HG02970 (cell line): ENCODE data around the gene TRIM17.
A peak's percentile ranks its signal among the peaks of the same experiment; 100 is the strongest.

Experiments used
- ATAC-seq: cut with Tn5 transposase; IDR thresholded peaks from one replicate; pipeline ENCODE4 v1.9.1; 2021; ENCODE audit warnings: mild to moderate bottlenecking, moderate library complexity, moderate number of reproducible peaks; ENCODE audit not compliant: unreplicated experiment, low FRiP score

TRIM17 gene

DNA sequence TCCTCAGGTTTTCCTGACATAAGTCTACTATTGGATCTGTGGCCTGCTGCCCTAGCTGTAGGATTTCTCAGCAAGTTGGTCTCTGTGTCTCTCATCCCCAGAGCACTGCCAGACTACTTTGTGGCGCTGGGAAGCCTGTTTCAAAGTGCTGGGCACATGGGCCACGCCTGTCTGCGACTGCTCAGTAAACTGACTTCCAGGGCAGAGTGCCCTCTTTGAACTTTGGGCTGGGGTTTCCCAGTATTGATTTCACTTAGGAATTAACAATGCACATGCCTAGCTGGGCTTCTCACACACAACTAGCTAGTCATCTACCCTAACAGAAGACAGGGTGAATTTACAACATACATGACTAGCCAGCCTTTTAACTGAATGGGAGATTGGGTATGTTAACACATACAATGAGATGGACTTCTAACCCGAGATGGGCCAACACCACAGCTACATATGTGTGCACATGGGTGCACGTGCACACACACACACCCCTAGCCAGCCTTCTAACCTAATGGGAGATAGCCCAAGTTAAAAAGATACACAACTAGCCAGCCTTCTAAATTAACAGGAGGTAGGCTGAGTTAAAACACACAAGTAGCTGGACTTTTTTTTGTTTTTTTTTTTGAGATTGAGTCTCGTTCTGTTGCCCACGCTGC is 6.9 kb upstream of the TRIM17 start:
- ATAC-seq: no peak

DNA sequence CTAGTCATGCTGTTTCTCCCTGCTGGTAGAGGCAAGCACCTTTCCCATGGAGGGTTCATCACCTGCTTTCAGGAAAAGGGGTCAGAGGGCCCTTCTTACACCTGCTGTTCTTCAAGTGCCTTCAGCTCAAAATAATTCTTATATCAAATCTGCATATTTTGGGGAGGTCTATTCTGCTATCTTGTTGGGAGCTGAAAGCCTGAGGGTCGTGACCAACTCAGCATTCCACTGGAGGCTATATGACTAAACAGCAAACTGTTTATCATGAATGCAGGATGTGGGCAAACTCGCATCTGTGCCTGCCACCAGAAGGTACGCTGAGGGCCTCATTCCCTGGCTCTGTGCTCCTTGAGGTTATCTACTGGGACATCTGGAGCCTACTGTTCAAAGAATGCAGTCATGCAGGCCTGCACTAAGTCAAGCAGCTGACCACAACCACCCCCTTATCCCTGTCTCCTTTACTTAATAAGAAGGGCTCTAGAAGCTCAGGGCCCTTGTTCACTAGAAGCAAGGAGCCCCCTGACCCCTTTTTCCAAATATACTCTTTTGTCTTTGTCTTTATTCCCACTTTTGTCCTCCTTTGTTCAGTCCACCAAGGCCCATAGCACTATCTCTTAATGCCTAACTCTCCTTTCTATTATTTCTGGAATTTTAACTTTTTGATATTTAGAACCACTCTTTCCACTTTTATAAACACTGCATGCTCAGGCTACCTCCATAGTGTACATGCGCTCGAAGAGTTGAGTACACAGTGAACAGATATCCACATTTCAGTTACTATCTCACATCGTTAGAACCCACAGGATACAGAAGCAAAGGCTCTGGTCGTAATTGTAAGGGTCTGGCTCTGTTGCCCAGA is 4.5 kb upstream of the TRIM17 start:
- ATAC-seq: no peak

DNA sequence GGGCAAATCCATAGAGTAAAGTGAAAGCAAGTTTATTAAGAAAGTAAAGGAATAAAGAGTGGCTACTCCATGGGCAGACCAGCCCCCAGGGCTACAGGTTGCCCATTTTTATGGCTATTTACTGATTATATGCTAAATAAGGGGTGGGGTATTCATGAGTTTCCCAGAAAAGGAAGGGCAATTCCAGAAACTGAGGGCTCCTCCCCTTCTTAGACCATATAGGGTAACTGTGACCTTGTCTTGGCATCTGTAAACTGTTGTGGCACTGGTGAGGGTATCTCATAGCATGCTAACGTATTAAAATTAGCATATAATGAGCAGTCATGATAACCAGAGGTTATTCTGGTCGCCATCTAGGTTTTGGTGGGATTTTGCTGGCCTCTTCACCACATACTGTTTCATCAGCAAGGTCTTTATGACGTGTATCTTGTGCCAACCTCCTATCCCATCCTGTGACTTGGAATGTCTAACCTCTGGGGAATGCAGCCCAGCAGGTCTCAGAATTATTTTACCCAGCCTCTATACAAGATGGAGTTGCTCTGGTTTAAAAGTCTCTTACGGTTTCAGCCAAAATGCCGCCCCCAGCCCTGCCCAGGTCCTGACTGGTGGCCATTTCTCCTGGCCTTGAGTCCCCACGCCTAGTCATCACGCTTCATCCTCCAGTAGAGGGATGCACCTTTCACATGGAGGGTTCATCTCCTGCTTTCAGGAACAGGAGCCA is 982 bp upstream of the TRIM17 start:
- no peak for ATAC-seq

DNA sequence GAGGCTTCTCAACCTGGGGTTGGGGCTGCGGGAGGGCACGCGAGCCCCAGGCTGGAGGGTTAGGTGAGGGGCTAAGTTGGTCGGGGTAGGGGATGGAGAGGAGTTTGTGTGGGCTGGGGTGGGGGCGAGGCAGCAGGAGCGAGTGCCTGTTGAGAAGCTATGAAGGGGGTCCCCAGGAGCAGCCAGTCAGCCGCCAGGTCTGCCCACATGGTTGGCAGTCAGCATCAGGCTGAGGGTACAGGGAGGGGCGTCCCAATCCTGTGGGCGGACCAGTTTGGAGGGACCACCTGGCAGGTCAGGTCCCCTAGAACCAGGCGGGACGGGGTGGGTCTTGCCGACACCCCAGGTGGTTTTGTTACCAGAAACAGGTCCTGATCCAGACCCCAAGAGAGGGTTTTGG is 400 bp upstream of the TRIM17 start:
- no peak for ATAC-seq

DNA sequence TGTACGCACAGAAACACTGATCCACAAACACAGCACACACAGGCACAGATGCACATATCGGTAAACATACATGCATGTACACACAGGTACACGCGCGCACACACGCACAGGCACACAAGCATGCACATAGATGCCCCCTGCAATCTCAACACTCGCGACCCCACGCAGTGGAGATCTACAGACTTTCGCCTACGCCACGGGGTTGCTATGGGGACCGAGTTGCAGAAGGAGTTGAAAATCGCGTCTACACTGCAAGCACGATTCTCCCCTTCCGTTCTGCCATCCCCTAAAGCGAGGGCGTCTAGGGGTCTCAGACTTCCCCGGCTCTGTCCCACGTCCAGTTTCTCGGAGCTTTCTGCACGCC is 826 bp downstream of the TRIM17 start:
- ATAC-seq: no peak

DNA sequence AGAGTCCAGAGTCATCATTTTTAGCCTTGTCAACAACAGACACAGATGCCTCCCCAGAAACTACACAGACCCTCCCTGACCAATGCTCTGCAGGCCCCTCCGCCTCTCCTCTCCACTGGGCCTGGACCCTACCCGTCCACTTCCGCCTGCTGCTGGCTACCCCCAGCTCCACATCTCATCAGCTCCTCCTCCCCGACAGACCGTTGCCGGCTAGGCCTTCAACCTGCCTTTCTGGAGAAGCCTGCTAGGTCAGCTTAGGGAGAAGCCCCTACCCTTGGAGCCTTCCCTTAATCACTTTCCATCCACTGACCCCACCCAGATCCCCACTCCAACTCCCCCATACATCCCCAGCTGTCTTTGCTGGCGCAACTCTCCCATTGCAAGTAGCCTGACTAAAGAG is 1.4 kb downstream of the TRIM17 start:
- ATAC-seq: no peak

DNA sequence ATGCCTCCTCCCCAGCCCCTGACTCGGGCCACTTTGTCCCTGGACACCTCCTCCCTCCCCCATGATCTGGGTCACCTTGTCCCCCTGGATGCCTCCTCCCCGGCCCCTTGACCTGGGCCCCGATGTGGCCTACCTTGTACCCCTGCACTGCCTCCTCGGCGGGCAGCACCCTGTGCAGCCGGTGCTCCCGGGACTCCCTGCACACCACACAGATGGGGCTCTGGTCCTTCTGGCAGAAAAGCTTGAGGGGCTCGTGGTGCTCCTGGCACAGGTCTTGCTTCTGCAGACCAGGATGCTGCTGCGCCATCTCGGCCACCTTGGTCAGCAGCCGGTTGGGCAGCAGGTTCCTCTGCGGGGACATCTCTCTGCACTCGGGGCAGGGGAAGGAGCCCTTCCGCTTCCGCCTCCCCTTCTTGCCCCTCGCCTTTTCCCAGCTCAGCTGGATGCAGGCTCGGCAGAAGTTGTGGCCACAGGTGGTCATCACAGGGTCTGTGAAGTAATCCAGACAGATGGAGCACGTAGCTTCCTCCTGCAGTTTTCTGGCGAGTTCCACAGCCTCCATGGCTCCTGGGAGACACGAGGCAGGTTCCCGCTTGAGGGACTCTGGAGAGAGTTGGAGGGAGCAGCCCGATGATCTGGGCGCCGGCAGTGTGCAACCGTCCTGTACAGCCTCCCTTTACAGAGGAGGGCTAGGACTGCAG is 2.0 kb downstream of the TRIM17 start:
- ATAC-seq: no peak

DNA sequence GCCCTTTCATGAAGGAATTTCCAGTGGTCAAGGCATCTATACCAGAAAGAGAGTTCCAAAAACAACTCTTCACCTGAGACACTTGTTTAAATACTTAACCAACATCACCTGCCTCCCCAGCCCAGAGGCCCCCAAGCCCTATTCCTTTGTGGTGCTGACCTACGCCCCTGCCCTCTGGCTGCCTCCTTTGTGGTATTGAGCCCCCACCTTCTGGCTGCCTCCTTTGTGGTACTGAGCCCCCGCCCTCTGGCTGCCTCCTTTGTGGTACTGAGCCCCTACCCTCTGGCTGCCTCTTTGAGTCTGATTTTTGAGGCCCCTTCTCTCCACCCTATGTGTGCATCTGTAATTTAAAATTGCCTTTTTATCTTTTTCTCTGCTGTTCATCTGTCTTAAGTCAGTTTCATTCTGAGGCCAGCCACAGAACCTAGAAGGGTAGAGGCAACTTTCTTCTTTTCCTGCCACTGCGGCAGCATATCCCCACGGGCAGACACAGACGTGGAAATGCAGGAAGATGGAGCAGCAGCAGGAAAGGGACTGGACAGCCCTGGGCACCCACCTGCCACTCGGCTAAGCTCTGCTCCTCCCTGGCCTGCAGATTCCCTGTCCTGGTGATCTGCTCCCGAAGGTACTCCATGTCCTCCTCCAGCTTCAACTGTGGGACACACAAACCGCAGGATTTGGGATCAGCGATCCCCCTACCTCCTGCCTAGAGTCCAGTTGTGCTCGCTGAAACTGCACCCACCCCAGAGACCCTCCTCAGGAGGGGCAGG is 3.2 kb downstream of the TRIM17 start:
- no peak for ATAC-seq

DNA sequence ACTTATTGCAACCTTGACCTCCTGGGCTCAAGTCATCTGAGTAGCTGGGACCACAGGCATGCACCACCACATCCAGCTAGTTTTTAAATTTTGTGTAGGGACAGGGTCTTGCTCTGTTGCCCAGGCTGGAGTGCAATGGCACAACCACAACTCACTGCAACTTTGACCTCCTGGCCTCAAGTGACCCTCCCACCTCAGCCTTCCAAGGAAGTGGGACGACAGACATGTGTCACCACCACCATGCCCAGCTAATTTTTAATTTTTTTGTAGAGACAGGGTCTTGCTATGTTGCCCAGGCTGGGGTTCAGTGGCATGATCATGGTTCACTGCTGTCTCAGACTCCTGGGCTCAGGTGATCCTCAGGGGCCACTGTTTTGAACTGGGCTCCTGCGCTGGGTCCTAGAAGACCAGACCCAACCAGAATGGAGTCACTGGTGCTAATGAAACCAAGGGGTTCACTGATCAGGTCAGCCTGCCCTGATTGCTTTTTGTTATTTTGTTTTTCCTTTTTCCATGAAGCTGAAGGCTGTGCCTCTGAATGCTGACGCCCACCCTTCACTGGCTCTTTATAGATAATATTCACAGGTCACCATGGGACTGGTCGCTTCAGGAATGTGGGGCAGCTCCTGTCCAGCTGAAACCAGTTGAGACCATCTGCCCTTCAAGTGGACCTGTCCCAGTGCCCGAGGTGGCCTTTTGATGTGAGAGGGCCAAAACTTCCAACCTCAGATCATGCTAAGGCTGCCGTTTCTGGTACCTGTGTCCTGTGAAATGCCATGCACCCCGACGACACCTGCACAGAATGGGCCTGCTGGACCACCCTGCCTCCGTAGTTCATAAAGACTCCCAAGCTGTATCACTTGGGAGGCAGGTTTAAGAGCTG is 4.9 kb downstream of the TRIM17 start:
- no peak for ATAC-seq

DNA sequence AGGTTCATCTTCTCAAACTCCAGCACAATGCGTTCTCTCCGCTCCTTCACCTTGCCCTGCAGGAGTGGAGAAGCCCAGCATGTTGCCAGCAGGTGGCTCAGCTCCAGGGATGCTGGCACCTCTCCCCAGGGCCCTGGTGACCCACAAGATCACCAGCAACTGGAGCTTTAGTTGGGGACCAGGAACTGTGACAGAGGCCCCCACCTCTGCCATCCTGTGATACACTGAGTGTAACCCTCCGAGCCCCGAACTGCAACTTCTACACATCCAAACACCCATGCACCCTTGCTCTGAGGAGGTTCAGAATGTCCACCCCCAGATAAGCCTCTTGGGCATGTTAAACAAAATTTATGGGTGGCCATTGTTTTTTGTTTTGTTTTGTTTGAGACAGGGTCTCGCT is 5.5 kb downstream of the TRIM17 start:
- no peak for ATAC-seq

DNA sequence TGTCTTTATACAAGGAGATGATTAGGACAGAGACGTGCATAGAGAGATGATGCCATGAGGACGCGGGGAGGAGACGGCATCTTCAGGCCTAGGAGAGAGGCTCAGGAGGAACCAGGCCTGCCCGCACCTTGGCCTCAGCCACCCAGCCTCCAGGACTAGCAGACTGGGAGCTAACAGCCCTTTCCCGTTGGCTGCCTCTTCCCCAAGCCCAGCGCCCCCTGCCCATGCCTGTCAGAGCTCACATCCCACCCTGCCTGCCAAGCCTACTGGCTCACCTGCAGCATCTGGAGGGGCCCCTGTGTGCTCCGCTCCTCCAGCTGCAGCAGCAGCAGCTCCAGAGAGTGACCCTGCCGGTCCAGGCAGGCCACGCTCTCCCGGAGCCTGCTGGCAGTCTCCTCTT is 6.0 kb downstream of the TRIM17 start:
- ATAC-seq: no peak

DNA sequence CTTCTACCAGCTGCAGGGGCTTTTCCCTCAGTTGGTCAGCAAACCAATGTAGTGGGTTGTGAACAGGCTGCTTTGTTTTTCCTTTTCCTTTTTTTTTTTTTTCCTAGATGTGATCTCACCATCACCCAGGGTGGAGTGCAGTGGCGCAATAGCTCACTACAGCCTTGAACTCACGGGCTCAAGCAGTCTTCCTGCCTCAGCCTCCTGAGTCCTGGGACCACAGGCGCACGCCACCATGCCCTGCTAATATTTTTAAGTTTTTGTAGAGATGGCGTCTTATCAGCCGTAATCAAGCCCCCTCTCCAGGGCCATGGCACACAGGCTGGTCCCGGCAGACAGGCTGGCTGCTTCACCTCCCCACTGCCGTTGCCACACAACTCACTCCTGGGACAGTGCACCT is 6.6 kb downstream of the TRIM17 start:
- no peak for ATAC-seq

DNA sequence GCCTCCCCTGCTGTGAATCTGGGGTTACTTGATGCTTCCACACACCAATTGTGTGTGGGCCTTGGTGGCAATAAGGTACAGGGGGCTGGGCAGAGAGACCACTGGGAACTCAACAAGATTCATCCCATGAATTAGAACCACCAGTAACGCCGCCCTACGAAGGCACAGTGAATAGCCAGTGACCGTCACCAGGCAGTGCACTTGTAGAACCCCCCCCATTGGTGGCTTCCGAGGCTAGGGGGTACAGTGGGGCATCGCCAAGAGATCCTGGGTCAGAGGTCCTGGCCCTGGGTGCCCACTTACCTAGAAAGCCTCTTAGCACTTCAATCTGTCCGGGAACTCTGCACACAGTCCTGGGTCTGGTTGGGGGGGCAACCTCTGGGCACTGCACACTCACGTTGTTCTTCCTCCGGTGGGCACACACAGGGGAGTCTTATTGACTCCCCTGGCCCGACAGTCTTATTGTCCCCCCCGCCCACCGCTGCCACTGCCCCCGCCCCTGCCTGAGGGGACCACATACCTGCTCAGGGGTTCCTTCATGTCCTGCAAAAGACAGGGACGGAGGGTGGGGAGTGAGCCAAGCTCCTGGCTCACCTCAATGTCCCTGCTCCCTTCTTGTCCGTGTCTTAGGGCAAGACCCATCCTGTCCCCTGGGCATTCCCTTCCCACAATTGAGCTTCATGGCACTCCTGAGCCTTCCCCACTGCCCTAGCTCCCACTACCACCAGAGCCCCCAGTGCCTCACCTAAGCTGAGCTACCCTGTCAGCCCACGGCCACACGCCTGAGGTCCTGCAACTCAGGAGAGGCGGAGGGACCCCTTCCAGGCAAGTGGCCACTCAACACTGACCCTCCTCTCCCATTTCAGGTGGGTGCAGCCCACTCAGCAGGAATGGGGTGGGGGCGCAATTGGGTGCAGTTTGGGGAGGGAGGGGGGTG is 7.5 kb downstream of the TRIM17 start:
- no peak for ATAC-seq

DNA sequence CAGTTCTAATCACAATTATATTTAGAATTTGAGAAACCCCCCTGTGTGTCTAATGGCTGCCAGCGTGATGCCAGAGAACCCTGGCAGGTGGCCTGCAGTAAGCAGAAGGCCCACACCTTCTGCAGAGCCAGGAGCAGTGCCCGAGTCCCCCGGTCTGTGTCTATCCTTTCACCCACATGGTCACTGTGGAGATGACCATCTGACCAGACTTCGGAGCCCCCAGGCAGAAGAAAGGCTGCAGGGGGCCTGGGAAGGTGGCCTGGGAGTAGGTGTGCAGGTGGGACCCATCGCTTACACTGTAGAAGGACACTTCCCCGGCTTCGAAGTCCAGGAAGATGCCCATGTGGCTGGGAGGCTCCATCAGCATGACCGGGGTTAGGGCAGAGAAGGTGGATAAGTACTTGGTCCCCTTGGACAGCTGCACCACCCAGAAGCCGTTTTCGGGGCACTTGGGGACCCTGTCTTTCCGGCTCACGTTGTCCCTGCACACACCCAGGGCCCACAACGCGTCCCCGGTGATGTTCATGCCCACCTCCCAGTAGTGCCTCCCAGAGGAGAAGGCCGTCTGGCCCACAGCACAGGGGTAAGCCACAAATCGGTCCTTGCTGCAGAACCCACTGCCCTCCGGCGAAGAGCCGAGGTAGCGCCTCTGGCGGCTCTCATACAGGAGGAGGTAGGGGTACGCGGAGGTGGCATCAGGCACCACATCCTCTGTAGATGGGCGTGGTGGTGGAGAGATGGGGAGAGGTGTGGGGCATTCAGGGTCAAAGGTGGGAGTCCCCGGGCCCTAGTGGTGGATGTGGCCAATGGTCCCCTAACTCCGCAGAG is 8.4 kb downstream of the TRIM17 start:
- ATAC-seq: no peak

DNA sequence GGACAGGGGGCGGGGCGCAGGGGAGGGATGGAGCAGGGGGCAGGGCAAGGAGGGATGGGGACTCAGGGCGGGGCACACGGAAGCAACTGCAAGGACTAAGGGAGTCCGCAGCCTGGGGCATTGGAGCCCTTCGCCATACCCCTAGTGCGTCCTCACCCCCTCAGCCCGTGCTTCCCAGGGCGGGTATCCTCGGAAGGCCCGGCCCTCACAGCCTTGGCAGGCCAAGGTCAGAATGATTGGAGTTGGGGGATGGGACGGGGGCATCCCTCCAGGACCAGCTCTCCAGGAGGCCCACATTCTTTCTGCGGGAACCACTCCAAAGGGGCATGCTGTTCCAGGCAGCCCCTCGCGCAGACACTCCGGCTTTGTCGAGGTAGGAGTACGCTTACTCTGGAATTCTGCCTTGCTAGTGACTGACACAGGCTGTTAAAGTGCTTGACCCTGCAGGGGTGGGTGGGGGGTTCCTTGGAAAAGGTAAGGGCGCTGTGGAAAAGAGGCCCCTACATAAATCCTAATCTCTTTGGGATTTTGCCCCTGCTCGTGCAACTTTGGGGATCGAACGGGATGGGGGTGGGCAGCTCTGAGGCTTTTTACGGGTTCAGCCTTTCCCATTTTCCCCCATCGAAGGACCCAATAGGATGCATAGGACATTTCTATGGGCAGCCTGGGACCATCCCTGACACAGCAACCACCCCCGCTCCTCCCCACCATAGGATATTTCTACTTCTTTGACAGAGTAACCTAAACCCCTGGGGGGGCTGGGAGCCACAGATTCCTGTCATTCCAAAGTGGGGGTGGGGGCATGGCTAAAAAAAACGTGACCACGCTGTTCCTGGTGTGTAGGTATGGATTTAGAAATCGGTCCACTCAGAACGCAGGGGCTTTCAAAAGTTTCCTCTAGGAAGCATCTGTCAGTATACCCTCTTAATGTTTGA is 9.3 kb downstream of the TRIM17 start:
- no peak for ATAC-seq

DNA sequence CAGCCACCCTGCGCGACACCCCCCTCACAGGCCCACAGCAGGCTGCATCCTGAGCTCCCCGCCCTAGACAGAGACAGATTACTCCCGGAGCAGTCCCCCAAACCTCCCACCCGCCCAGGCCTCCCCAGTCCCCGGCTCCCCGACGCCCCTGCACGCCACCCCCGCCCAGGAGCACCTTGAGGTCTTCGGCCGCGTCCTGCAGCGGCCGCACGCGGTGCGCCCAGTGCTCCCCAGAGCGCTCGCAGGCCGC is 10.8 kb downstream of the TRIM17 start:
- ATAC-seq: peak; percentile 25
